HEK293 (cell line): ENCODE results near the gene DPH2.

Experiments used
- CTCF ChIA-PET: fragments of 350-600 bp; formaldehyde crosslinking; extraction: SDS; loops from one replicate; lab custom pipeline; 2021; ENCODE audit warnings: antibody characterized with exemption; lab: Yijun Ruan, JAX
- POLR2A ChIA-PET: fragments of 300-600 bp; formaldehyde crosslinking; extraction: SDS; loops from one replicate; lab custom pipeline; 2020; ENCODE audit warnings: antibody characterized with exemption, inconsistent platforms; lab: Yijun Ruan, JAX
- H3K27ac ChIP-seq: fragments of 200-500 bp; sonication (Bioruptor generic); 2 replicates; pipeline ENCODE4 v1.5.1; 2014; ENCODE audit warnings: low read depth, low read length, control low read depth, inconsistent platforms; ENCODE audit errors: extremely low read depth
- H3K36me3 ChIP-seq, 2 experiments: fragments of 200-500 bp in 1 of 2; sonication (Bioruptor generic) in 1 of 2; 1 replicate in 1 of 2; 2 replicates in 1 of 2; pipeline ENCODE4 v1.5.1; 2014 to 2017; ENCODE audit warnings: inconsistent platforms in 2 of 2, low read length in 2 of 2; ENCODE audit not compliant: control insufficient read depth in 2 of 2, insufficient read depth in 1 of 2
- H3K4me1 ChIP-seq: fragments of 200-500 bp; sonication (Bioruptor generic); 2 replicates; pipeline ENCODE4 v1.5.1; 2014; ENCODE audit warnings: mild to moderate bottlenecking, low read length, inconsistent platforms; ENCODE audit not compliant: control insufficient read depth, insufficient read depth
- H3K4me3 ChIP-seq: 2 replicates; pipeline ENCODE4 v1.5.1; 2011; ENCODE audit warnings: low read depth, mild to moderate bottlenecking, control low read depth, low read length, moderate library complexity
- H3K9me3 ChIP-seq: fragments of 200-500 bp; sonication (Bioruptor generic); 2 replicates; pipeline ENCODE4 v1.5.1; 2014; ENCODE audit warnings: low read depth, low read length, inconsistent platforms; ENCODE audit not compliant: control insufficient read depth, insufficient read depth
- TRIM28 ChIP-seq: IDR thresholded peaks from 2 replicates; pipeline ENCODE4 v1.6.1; 2011; ENCODE audit warnings: low read length, control low read depth, borderline replicate concordance
- YY2 ChIP-seq: fragments of 450-650 bp; formaldehyde crosslinking; IDR thresholded peaks from 2 replicates; pipeline ENCODE4 v1.5.1; 2016; ENCODE audit warnings: missing biosample characterization, missing genetic modification characterization
- ZFHX2 ChIP-seq: fragments of 450-650 bp; formaldehyde crosslinking; conservative IDR thresholded peaks from 2 replicates; pipeline ENCODE4 v1.5.1; 2016; ENCODE audit warnings: missing biosample characterization, missing genetic modification characterization
- ZNF114 ChIP-seq: fragments of 450-650 bp; formaldehyde crosslinking; IDR thresholded peaks from 2 replicates; pipeline ENCODE4 v1.5.0; 2017; ENCODE audit warnings: missing biosample characterization, missing genetic modification characterization
- ZNF266 ChIP-seq: fragments of 450-650 bp; formaldehyde crosslinking; IDR thresholded peaks from 2 replicates; pipeline ENCODE4 v1.5.1; 2016; ENCODE audit warnings: missing biosample characterization, missing genetic modification characterization, low read depth
- ZNF335 ChIP-seq: fragments of 450-650 bp; formaldehyde crosslinking; conservative IDR thresholded peaks from 2 replicates; pipeline ENCODE4 v1.5.1; 2016; ENCODE audit warnings: missing biosample characterization, missing genetic modification characterization
- ZNF354C ChIP-seq: fragments of 450-650 bp; formaldehyde crosslinking; IDR thresholded peaks from 2 replicates; pipeline ENCODE4 v1.5.1; 2016; ENCODE audit warnings: missing biosample characterization, missing genetic modification characterization, low read depth, borderline replicate concordance
- ZNF37A ChIP-seq: fragments of 450-650 bp; IDR thresholded peaks from 2 replicates; pipeline ENCODE4 v1.5.1; 2018; ENCODE audit warnings: missing biosample characterization, missing genetic modification characterization
- ZNF548 ChIP-seq: fragments of 450-650 bp; formaldehyde crosslinking; IDR thresholded peaks from 2 replicates; pipeline ENCODE4 v1.5.1; 2016; ENCODE audit warnings: missing biosample characterization, missing genetic modification characterization
- ZNF561 ChIP-seq: fragments of 450-650 bp; IDR thresholded peaks from 2 replicates; pipeline ENCODE4 v1.5.1; 2018; ENCODE audit warnings: missing biosample characterization, missing genetic modification characterization, borderline replicate concordance
- ZNF626 ChIP-seq: fragments of 450-650 bp; sonication (Bioruptor Pico); formaldehyde crosslinking; IDR thresholded peaks from 2 replicates; pipeline ENCODE4 v1.5.1; 2018; ENCODE audit warnings: missing biosample characterization, missing genetic modification characterization, inconsistent platforms
- ZNF670 ChIP-seq: fragments of 450-650 bp; formaldehyde crosslinking; IDR thresholded peaks from 2 replicates; pipeline ENCODE4 v1.5.1; 2016; ENCODE audit warnings: missing biosample characterization, missing genetic modification characterization, low read depth
- ZNF704 ChIP-seq: fragments of 450-650 bp; formaldehyde crosslinking; IDR thresholded peaks from 2 replicates; pipeline ENCODE4 v1.5.1; 2016; ENCODE audit warnings: missing biosample characterization, missing genetic modification characterization
- ZSCAN4 ChIP-seq: fragments of 450-650 bp; formaldehyde crosslinking; IDR thresholded peaks from 2 replicates; pipeline ENCODE4 v1.5.1; 2017; ENCODE audit warnings: missing biosample characterization, missing genetic modification characterization

Gene DPH2

GRCh38 chr1:43953361-43953760 is 16.4 kb upstream of the DPH2 start:
- Histone ChIP-seq H3K4me3 (no peak overlapping the region), H3K36me3 (peaks cover 0 to 68% of the 10 kb centered on the region in 2 experiments; a peak in 1 of 3 replicates), H3K9me3 (no peaks in the 10 kb centered on the region), H3K4me1 (peaks cover 7% of the 10 kb centered on the region), H3K27ac (no peak overlapping the region)
- ChIA-PET POLR2A (interaction anchor here (0.7 to 1.4 kb wide), 2 partner anchors 19 to 303 kb away, joined by 3 read pairs; partner anchors contain the start of gene KDM4A), CTCF (interaction anchor here (0.6 to 1.0 kb wide), 3 partner anchors 17 to 1000 kb away, joined by 3 read pairs; no protein-coding TSS in a partner anchor)
- no peak for TF ChIP-seq ZNF670 (tag by site-specific recombination)
- TF ChIP-seq TRIM28: 0 out of 2 replicates have a peak, but pooled peaks have one; percentile 4
- no peak for TF ChIP-seq ZSCAN4 (tag by site-specific recombination)
- TF ChIP-seq ZNF266: no peak

- Histone ChIP-seq H3K4me3 (no peak overlapping the region), H3K27ac (no peak overlapping the region), H3K4me1 (peaks cover 7% of the 10 kb centered on the region), H3K36me3 (peaks cover 0 to 68% of the 10 kb centered on the region in 2 experiments; a peak in 1 of 3 replicates), H3K9me3 (no peaks in the 10 kb centered on the region)
- ChIA-PET CTCF (no interaction called here), POLR2A (no interaction called here)
- TF ChIP-seq ZNF561 (tag by site-specific recombination) (no peak), ZNF354C (tag by site-specific recombination) (no peak), ZNF626 (no peak), ZNF335 (tag by site-specific recombination) (no peak)
These were observed 15.8 kb upstream of the DPH2 start for GRCh38 chr1:43954036-43954435.

- POLR2A ChIA-PET: interaction anchor here (0.7 kb wide), 1 partner anchor 9 kb away, joined by 6 read pairs; no protein-coding TSS in a partner anchor
- no peak overlapping the region for H3K4me3 ChIP-seq
- peaks cover 0 to 68% of the 10 kb centered on the region in 2 experiments; a peak in 1 of 3 replicates for H3K36me3 ChIP-seq
- TF ChIP-seq ZNF37A: no peak
- TF ChIP-seq, all 188 proteins: peak for 0
- H3K4me1 ChIP-seq: peaks cover 7% of the 10 kb centered on the region
- H3K27ac ChIP-seq: no peak overlapping the region
- H3K9me3 ChIP-seq: no peaks in the 10 kb centered on the region
- CTCF ChIA-PET: no interaction called here
These were observed 13.6 kb upstream of the DPH2 start for GRCh38 chr1:43956234-43956633.

GRCh38 chr1:43957407-43958040 is 12.3 kb upstream of the DPH2 start:
- CTCF ChIA-PET: interaction anchor here (0.6 to 1.0 kb wide), 3 partner anchors 12 to 172 kb away, joined by 3 to 4 read pairs (median 3); partner anchors contain the start of gene DPH2
- H3K36me3 ChIP-seq: peaks cover 0 to 78% of the 10 kb centered on the region in 2 experiments; a peak in 1 of 3 replicates
- TF ChIP-seq ZFHX2 (tag by site-specific recombination) (0 out of 2 replicates have a peak, but pooled peaks have one; percentile 6), ZNF114 (tag by site-specific recombination) (no peak), YY2 (no peak), ZNF548 (no peak), ZNF704 (tag by site-specific recombination) (no peak)
- TF ChIP-seq, all 188 proteins: peak for 1
- POLR2A ChIA-PET: interaction anchor here (2.0 kb wide), 1 partner anchor 11 kb away, joined by 11 read pairs; the partner anchor contains the start of gene IPO13
- no peaks in the 10 kb centered on the region for H3K9me3 ChIP-seq
- H3K4me3 ChIP-seq: no peak overlapping the region
- H3K4me1 ChIP-seq: peaks cover 6% of the 10 kb centered on the region
- no peak overlapping the region for H3K27ac ChIP-seq
